ENCODE data around the gene CDK8. TPM values are rescaled to one million over a fixed set of nuclear protein-coding genes. Genes with fewer than 3 reads are reported as not detected.

Gene CDK8
- polyA plus RNA-seq, 3 donors = 3.0 to 10.9 (median 3.3) TPM

DNA sequence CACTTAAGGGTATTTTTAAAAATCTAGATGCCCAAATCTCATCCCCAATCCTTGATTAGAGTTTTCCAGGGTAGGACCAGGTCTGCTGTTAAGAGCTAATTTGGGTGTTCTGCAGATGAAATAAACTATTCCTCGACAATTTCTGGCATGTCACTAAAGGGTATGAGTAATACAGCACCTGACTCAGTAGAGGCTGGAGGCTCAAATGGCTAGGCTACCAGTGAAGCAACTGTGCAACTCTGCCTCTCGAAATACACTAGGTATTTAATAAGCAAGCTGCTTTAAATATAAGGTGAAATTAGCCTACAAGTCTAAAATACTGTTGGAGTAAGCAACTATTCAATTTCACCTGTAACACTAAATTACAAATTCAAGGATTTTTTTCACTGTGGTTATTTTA is 33.4 kb upstream of the CDK8 start:
- TF ChIP-seq, protein P1, sequence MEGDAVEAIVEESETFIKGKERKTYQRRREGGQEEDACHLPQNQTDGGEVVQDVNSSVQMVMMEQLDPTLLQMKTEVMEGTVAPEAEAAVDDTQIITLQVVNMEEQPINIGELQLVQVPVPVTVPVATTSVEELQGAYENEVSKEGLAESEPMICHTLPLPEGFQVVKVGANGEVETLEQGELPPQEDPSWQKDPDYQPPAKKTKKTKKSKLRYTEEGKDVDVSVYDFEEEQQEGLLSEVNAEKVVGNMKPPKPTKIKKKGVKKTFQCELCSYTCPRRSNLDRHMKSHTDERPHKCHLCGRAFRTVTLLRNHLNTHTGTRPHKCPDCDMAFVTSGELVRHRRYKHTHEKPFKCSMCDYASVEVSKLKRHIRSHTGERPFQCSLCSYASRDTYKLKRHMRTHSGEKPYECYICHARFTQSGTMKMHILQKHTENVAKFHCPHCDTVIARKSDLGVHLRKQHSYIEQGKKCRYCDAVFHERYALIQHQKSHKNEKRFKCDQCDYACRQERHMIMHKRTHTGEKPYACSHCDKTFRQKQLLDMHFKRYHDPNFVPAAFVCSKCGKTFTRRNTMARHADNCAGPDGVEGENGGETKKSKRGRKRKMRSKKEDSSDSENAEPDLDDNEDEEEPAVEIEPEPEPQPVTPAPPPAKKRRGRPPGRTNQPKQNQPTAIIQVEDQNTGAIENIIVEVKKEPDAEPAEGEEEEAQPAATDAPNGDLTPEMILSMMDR (IDR thresholded peaks at IDR 0.05) = no peak
- H3K27ac Mint-ChIP-seq = no peak overlapping the region
- no peak overlapping the region for H3K9ac ChIP-seq (ENCODE audit: insufficient read depth, low read length, poor library complexity, severe bottlenecking)

DNA sequence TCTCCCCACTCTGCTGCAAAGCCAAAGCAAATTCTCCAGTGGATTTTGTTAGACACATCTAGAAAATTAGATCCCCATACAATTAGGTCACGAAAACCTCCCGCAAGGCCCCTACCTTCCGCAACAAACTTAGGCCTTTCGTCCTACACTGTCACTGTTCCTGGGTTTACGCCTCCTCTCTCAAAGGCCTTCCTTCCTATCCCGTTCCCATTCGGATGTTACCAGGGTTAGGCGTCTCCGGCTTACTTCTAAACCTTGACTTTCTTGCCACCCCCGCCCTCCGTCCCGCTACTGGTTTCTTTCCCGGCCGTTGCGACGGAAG is 32.6 kb upstream of the CDK8 start:
- H3K9me3 Mint-ChIP-seq = no peaks in the 10 kb centered on the region
- Histone ChIP-seq H3K4me3 (replicated peaks in 1 of 3; ENCODE audit: low read depth in 2 of 3, low read length in 3 of 3) (peak overlapping the region; percentile 84 to 99 (median 95)), H3K36me3 (replicated peaks in 1 of 2; ENCODE audit: control insufficient read depth in 1 of 2, insufficient read depth in 2 of 2, low read length in 2 of 2) (peaks cover 35 to 40% of the 10 kb centered on the region in 2 donors), H3K9me3 (replicated peaks in 1 of 2; ENCODE audit: control insufficient read depth in 1 of 2, insufficient read depth in 1 of 2, low read length in 2 of 2) (no peaks in the 10 kb centered on the region), H3K79me2 (ENCODE audit: insufficient read depth, low read length) (peaks cover 28% of the 10 kb centered on the region), H3K9ac (ENCODE audit: insufficient read depth, low read length, poor library complexity, severe bottlenecking) (peak overlapping the region; percentile 99), H3K4me2 (replicated peaks; ENCODE audit: extremely low read depth, low read length, poor library complexity, severe bottlenecking) (peak overlapping the region; percentile 90), H2AFZ (ENCODE audit: insufficient read depth, low read depth, low read length, poor library complexity, severe bottlenecking) (peak overlapping the region; percentile 100), H3K4me1 (ENCODE audit: control insufficient read depth in 1 of 2, insufficient read depth in 2 of 2, low read length in 2 of 2) (peaks cover 19 to 30% of the 10 kb centered on the region in 2 donors), H3K27ac (ENCODE audit: low read depth in 1 of 2, low read length in 2 of 2) (peak overlapping the region; percentile 85 to 98), H4K20me1 (ENCODE audit: insufficient read depth, low read length) (no peaks in the 10 kb centered on the region), H3K27me3 (ENCODE audit: control insufficient read depth in 2 of 2, insufficient read depth in 2 of 2, low read length in 2 of 2) (no peaks in the 10 kb centered on the region)
- H3K27me3 Mint-ChIP-seq (ENCODE audit: low read depth in 3 of 3) = peaks cover 2 to 4% (median 3%) of the 10 kb centered on the region in 3 donors
- intact Hi-C loops (cut with micrococcal nuclease) = loop anchor here in 1 of 2 donors (5.0 kb wide), 1 partner anchor 34 kb away; no protein-coding TSS in a partner anchor
- peaks cover 27% of the 10 kb centered on the region for H3K4me1 Mint-ChIP-seq
- peaks cover 24 to 32% of the 10 kb centered on the region in 2 donors for H3K36me3 Mint-ChIP-seq
- no peak for DNase-seq
- H3K4me3 Mint-ChIP-seq = peak overlapping the region; percentile 98 to 100
- 0% methylated on average over 16 of the region's 16 CpGs for WGBS (ENCODE audit: insufficient coverage)
- TF ChIP-seq, protein P1 (IDR thresholded peaks at IDR 0.05) = no peak
- H3K27ac Mint-ChIP-seq = peak overlapping the region; percentile 94 to 99 (median 98)

More for the DNA sequence above, 33.4 kb upstream of the CDK8 start:
- peaks cover 43 to 48% of the 10 kb centered on the region in 2 donors for H3K36me3 ChIP-seq (replicated peaks in 1 of 2; ENCODE audit: control insufficient read depth in 1 of 2, insufficient read depth in 2 of 2, low read length in 2 of 2)
- H3K4me1 ChIP-seq (ENCODE audit: control insufficient read depth in 1 of 2, insufficient read depth in 2 of 2, low read length in 2 of 2) = peaks cover 19 to 30% of the 10 kb centered on the region in 2 donors
- DNase-seq = peak in 2 of 3 donors; percentile 15 to 39
- peaks cover 2 to 4% (median 3%) of the 10 kb centered on the region in 3 donors for H3K27me3 Mint-ChIP-seq (ENCODE audit: low read depth in 3 of 3)
- H2AFZ ChIP-seq (ENCODE audit: insufficient read depth, low read depth, low read length, poor library complexity, severe bottlenecking) = no peak overlapping the region
- peaks cover 30 to 34% of the 10 kb centered on the region in 2 donors for H3K36me3 Mint-ChIP-seq
- WGBS (ENCODE audit: insufficient coverage) = no CpG with 5 or more reads among the region's 2 CpGs
- H3K9me3 ChIP-seq (replicated peaks in 1 of 2; ENCODE audit: control insufficient read depth in 1 of 2, insufficient read depth in 1 of 2, low read length in 2 of 2) = no peaks in the 10 kb centered on the region
- peak overlapping the region in 2 of 3 experiments; percentile 95 to 99 for H3K4me3 ChIP-seq (replicated peaks in 1 of 3; ENCODE audit: low read depth in 2 of 3, low read length in 3 of 3)
- H3K4me3 Mint-ChIP-seq = no peak overlapping the region
- peaks cover 28% of the 10 kb centered on the region for H3K79me2 ChIP-seq (ENCODE audit: insufficient read depth, low read length)
- no peak overlapping the region for H3K27ac ChIP-seq (ENCODE audit: low read depth in 1 of 2, low read length in 2 of 2)
- no peaks in the 10 kb centered on the region for H4K20me1 ChIP-seq (ENCODE audit: insufficient read depth, low read length)
- peak overlapping the region; percentile 90 for H3K4me2 ChIP-seq (replicated peaks; ENCODE audit: extremely low read depth, low read length, poor library complexity, severe bottlenecking)
- H3K9me3 Mint-ChIP-seq = no peaks in the 10 kb centered on the region
- intact Hi-C loops (cut with micrococcal nuclease) = loop anchor here in 1 of 2 donors (5.0 kb wide), 1 partner anchor 33 kb away; no protein-coding TSS in a partner anchor
- peaks cover 27% of the 10 kb centered on the region for H3K4me1 Mint-ChIP-seq
- H3K27me3 ChIP-seq (ENCODE audit: control insufficient read depth in 2 of 2, insufficient read depth in 2 of 2, low read length in 2 of 2) = no peaks in the 10 kb centered on the region
